HCT116 (cell line): ENCODE data around the gene CD320. TPM values are rescaled to one million over a fixed set of nuclear protein-coding genes. Genes with fewer than 3 reads are reported as not detected.

Experiments
- ATAC-seq: fragments of 200-7000 bp; cut with Tn5 transposase; 2 replicates; pipeline ENCODE4 v1.9.1; 2020; ENCODE audit warnings: mild to moderate bottlenecking, moderate library complexity
- Bru-seq: library from RNA; stranded (reverse); fragments of 400-500 nt; gene quantifications from one replicate; lab custom pipeline; 2021; lab: Mats Ljungman, UMichigan
- BruChase-seq, 2 experiments: library from RNA; stranded (reverse); fragments of 400-500 nt; gene quantifications; one replicate each; lab custom pipeline; 2021; lab: Mats Ljungman, UMichigan
- BruUV-seq: library from RNA; stranded (reverse); fragments of 400-500 nt; replicated peaks from 2 replicates; lab custom pipeline; 2021; lab: Mats Ljungman, UMichigan
- CTCF ChIA-PET: fragments of 300-600 bp; sonication (Branson Sonifier 250); formaldehyde crosslinking; loops from one replicate; lab custom pipeline; 2021; ENCODE audit warnings: antibody characterized with exemption; lab: Charles Lee
- POLR2A ChIA-PET: fragments of 300-600, 350-600 bp; sonication (Branson Sonifier 250); formaldehyde crosslinking; loops from one replicate; lab custom pipeline; 2021; ENCODE audit warnings: antibody characterized with exemption; lab: Charles Lee
- RAD21 ChIA-PET, 2 experiments: fragments of 300-600 bp; sonication (Branson Sonifier 250); formaldehyde crosslinking; loops; one replicate each; lab custom pipeline; 2023; ENCODE audit warnings: low total read pairs in 2 of 2; ENCODE audit not compliant: uncharacterized antibody in 2 of 2, unreplicated experiment in 2 of 2, low non-redundant PET in 1 of 2; lab: Charles Lee
- DNase-seq: peaks from one replicate; pipeline ENCODE4 v3.0.0-alpha.2; 2010; ENCODE audit warnings: low read depth, low spot score
- H2AFZ ChIP-seq: fragments of 200-600 bp; shearing (Covaris generic), sonication (generic); 2 replicates; pipeline ENCODE4 v1.6.1; 2017; ENCODE audit warnings: low read depth, mixed run types, mixed read lengths, antibody characterized with exemption, low read length; ENCODE audit not compliant: poor library complexity, severe bottlenecking
- H3K27ac ChIP-seq: 2 replicates; pipeline ENCODE4 v1.5.1; 2012; ENCODE audit warnings: low read depth, low read length
- H3K27me3 ChIP-seq: fragments of 200-600 bp; sonication (generic); 2 replicates; pipeline ENCODE4 v1.6.1; 2016; ENCODE audit warnings: mixed run types, low read length, mixed read lengths; ENCODE audit not compliant: insufficient read depth
- H3K36me3 ChIP-seq, 2 experiments: fragments of 200-500 bp in 1 of 2; fragments of 200-600 bp in 1 of 2; sonication (Bioruptor generic) in 1 of 2; sonication (generic) in 1 of 2; 2 replicates each; pipeline versions ENCODE4 v1.5.1 to v1.6.1; 2014 to 2016; ENCODE audit warnings: low read length in 2 of 2, inconsistent platforms in 1 of 2, mixed read lengths in 1 of 2, mixed run types in 1 of 2; ENCODE audit not compliant: insufficient read depth in 2 of 2, control insufficient read depth in 1 of 2
- H3K4me1 ChIP-seq, 2 experiments: fragments of 200-600 bp in 1 of 2; sonication (generic) in 1 of 2; 2 replicates each; pipeline versions ENCODE4 v1.5.1 to v1.6.1; 2012 to 2017; ENCODE audit warnings: low read length in 2 of 2, inconsistent platforms in 1 of 2, mild to moderate bottlenecking in 1 of 2, mixed read lengths in 1 of 2, mixed run types in 1 of 2, moderate library complexity in 1 of 2; ENCODE audit not compliant: insufficient read depth in 2 of 2, control insufficient read depth in 1 of 2
- H3K4me2 ChIP-seq: fragments of 200-600 bp; sonication (generic); 2 replicates; pipeline ENCODE4 v1.6.1; 2017; ENCODE audit warnings: mixed run types, low read length, mixed read lengths
- H3K4me3 ChIP-seq, 2 experiments: fragments of 200-600 bp in 1 of 2; sonication (generic) in 1 of 2; replicated peaks in 1 of 2; 2 replicates each; pipeline ENCODE4 v1.5.1; 2011 to 2016; ENCODE audit warnings: low read length in 2 of 2, control low read depth in 1 of 2, low read depth in 1 of 2, mild to moderate bottlenecking in 1 of 2, mixed read lengths in 1 of 2, mixed run types in 1 of 2
- H3K79me2 ChIP-seq: fragments of 200-600 bp; sonication (generic); 2 replicates; pipeline ENCODE4 v1.6.1; 2017; ENCODE audit warnings: mild to moderate bottlenecking, mixed run types, low read length, moderate library complexity, mixed read lengths; ENCODE audit not compliant: insufficient read depth
- H3K9ac ChIP-seq: fragments of 200-600 bp; sonication (generic); 2 replicates; pipeline ENCODE4 v1.6.1; 2016; ENCODE audit warnings: low read length, mixed read lengths
- H3K9me2 ChIP-seq: fragments of 200-600 bp; sonication (generic), shearing (Covaris generic); 2 replicates; pipeline ENCODE4 v1.6.1; 2017; ENCODE audit warnings: mixed run types, mild to moderate bottlenecking, moderate library complexity; ENCODE audit not compliant: insufficient read depth
- H3K9me3 ChIP-seq, 2 experiments: fragments of 200-500 bp in 1 of 2; fragments of 200-600 bp in 1 of 2; sonication (Bioruptor generic) in 1 of 2; sonication (generic) in 1 of 2; 2 replicates each; pipeline ENCODE4 v1.6.1; 2014 to 2017; ENCODE audit warnings: low read length in 2 of 2, mixed read lengths in 2 of 2, inconsistent platforms in 1 of 2, low read depth in 1 of 2, mild to moderate bottlenecking in 1 of 2, mixed run types in 1 of 2, moderate library complexity in 1 of 2; ENCODE audit not compliant: control insufficient read depth in 1 of 2, insufficient read depth in 1 of 2
- H4K20me1 ChIP-seq: fragments of 200-600 bp; sonication (generic), shearing (Covaris generic); 2 replicates; pipeline ENCODE4 v1.6.1; 2017; ENCODE audit warnings: mixed run types, mild to moderate bottlenecking, moderate library complexity; ENCODE audit not compliant: insufficient read depth
- ATF3 ChIP-seq: IDR thresholded peaks from 2 replicates; pipeline ENCODE4 v1.6.1; 2012
- CEBPB ChIP-seq: IDR thresholded peaks from 2 replicates; pipeline ENCODE4 v1.6.1; 2012; ENCODE audit warnings: low read depth
- EGR1 ChIP-seq: IDR thresholded peaks from 2 replicates; pipeline ENCODE4 v1.6.1; 2012; ENCODE audit warnings: low read depth
- ELF1 ChIP-seq: IDR thresholded peaks from 2 replicates; pipeline ENCODE4 v1.6.1; 2012; ENCODE audit warnings: low read depth, borderline replicate concordance
- EZH2 ChIP-seq: fragments of 200-600 bp; sonication (generic); IDR thresholded peaks from 2 replicates; pipeline ENCODE4 v1.6.1; 2017; ENCODE audit warnings: antibody characterized with exemption, mixed run types
- EZH2phosphoT487 ChIP-seq: fragments of 200-600 bp; IDR thresholded peaks from 2 replicates; pipeline ENCODE4 v1.6.1; 2018; ENCODE audit warnings: antibody characterized with exemption, borderline replicate concordance
- FOSL1 ChIP-seq: IDR thresholded peaks from 2 replicates; pipeline ENCODE4 v1.6.1; 2012; ENCODE audit warnings: low read depth
- JUND ChIP-seq: IDR thresholded peaks from 2 replicates; pipeline ENCODE4 v1.6.1; 2012
- POLR2A ChIP-seq: IDR thresholded peaks from 2 replicates; pipeline ENCODE4 v1.7.0; 2011; ENCODE audit warnings: borderline replicate concordance; ENCODE audit not compliant: insufficient read depth, insufficient read length; ENCODE audit errors: extremely low read depth
- RAD21 ChIP-seq: IDR thresholded peaks from 2 replicates; pipeline ENCODE4 v1.6.1; 2012; ENCODE audit warnings: low read depth, mild to moderate bottlenecking
- REST ChIP-seq: IDR thresholded peaks from 2 replicates; pipeline ENCODE4 v1.6.1; 2012; ENCODE audit warnings: low read depth
- SIN3A ChIP-seq: IDR thresholded peaks from 2 replicates; pipeline ENCODE4 v1.6.1; 2012; ENCODE audit warnings: low read depth
- SP1 ChIP-seq: IDR thresholded peaks from 2 replicates; pipeline ENCODE4 v1.6.1; 2012; ENCODE audit warnings: low read depth
- SRF ChIP-seq: IDR thresholded peaks from 2 replicates; pipeline ENCODE4 v1.6.1; 2012; ENCODE audit warnings: low read depth
- TCF7L2 ChIP-seq: IDR thresholded peaks from 2 replicates; pipeline ENCODE4 v1.7.0; 2011; ENCODE audit warnings: borderline replicate concordance, inconsistent platforms; ENCODE audit not compliant: insufficient read depth, insufficient read length; ENCODE audit errors: extremely low read depth
- YY1 ChIP-seq: IDR thresholded peaks from 2 replicates; pipeline ENCODE4 v1.6.1; 2011; ENCODE audit warnings: low read length, low read depth, moderate library complexity, mild to moderate bottlenecking; ENCODE audit not compliant: insufficient replicate concordance; ENCODE audit errors: extremely low read depth
- ZFX ChIP-seq: fragments of 450-650 bp; IDR thresholded peaks from 2 replicates; pipeline ENCODE4 v1.6.1; 2017
- ZNF274 ChIP-seq: fragments of 200-500 bp; sonication (Bioruptor generic); IDR thresholded peaks from 2 replicates; pipeline ENCODE4 v1.6.1; 2014; ENCODE audit warnings: mild to moderate bottlenecking, low read depth, low read length, inconsistent platforms
- intact Hi-C: fragments of 100-400 bp; cut with micrococcal nuclease; formaldehyde crosslinking; loops from 2 replicates; pipeline ENCODE4 v1.10.0; 2022
- long read RNA-seq: library from polyadenylated mRNA; unstranded; transcript quantifications from one replicate; pipeline ENCODE4 v2.0.0, GENCODE V29; 2021; ENCODE audit not compliant: unreplicated experiment
- polyA plus RNA-seq: library from polyadenylated mRNA; unstranded; fragments of >200 nt; gene quantifications from 2 replicates; pipeline ENCODE4 v1.2.1, GENCODE V29; 2012; ENCODE audit warnings: missing spikeins
- total RNA-seq: library from RNA; stranded (reverse); gene quantifications from one replicate; pipeline ENCODE4 v1.2.1, GENCODE V29; 2021; ENCODE audit not compliant: unreplicated experiment
- TF ChIP-seq, protein P1 (sequence below): IDR thresholded peaks from 2 replicates; pipeline ENCODE4 v1.6.1; 2012
- TF ChIP-seq, protein P2 (sequence below): IDR thresholded peaks from 2 replicates; pipeline ENCODE4 v1.6.1; 2011; ENCODE audit warnings: mild to moderate bottlenecking, low read length, moderate library complexity; ENCODE audit not compliant: insufficient replicate concordance; ENCODE audit errors: extremely low read depth

The CD320 gene
- total RNA-seq (86.2 TPM), Bru-seq, nascent RNA (percentile 67 among the genes with signal in this experiment), BruChase-seq, experiment 1, labeled RNA remaining after a 6-hour chase (percentile 85 among the genes with signal in this experiment), BruChase-seq, experiment 2, labeled RNA remaining after a 2-hour chase (percentile 85 among the genes with signal in this experiment)
- 90.4 and 96.8 TPM in 2 replicates for polyA plus RNA-seq
- long read RNA-seq, transcript CD320-201 (5 exons, 1,250 nt) = major isoform, 156 of 187 reads
- long read RNA-seq, partial matches to known transcripts = 4 of 187 reads
- long read RNA-seq, other reads (novel, unspliced or antisense) = 23 of 187 reads

GRCh38 chr19:8307965-8308866 is at the start of gene CD320:
CD320 (minus strand) TSS chr19:8308358; CDS start chr19:8308290, 68 bp downstream.
- CTCF ChIA-PET = no interaction called here
- Histone ChIP-seq H3K9me3 (no peaks in the 10 kb centered on the region), H3K4me1 (peaks cover 24 to 70% of the 10 kb centered on the region in 2 experiments)
- TF ChIP-seq ELF1 (no peak; the same call in 1 of the 2 replicates), SP1 (peak; percentile 66), SRF (no peak), CEBPB (no peak), ZNF274 (no peak), POLR2A (peak; percentile 70), TCF7L2 (peak; percentile 84), FOSL1 (no peak), EGR1 (no peak), RAD21 (no peak), EZH2phosphoT487 (no peak), ZFX (peak; percentile 94; the same call in 1 of the 2 replicates), REST (no peak), ATF3 (no peak), JUND (no peak; the same call in 1 of the 2 replicates), SIN3A (peak; percentile 94; the same call in 1 of the 2 replicates), YY1 (peak; percentile 72), EZH2 (no peak)
- TF ChIP-seq, protein P1, sequence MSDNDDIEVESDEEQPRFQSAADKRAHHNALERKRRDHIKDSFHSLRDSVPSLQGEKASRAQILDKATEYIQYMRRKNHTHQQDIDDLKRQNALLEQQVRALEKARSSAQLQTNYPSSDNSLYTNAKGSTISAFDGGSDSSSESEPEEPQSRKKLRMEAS = peak; percentile 99
- TF ChIP-seq, protein P2, sequence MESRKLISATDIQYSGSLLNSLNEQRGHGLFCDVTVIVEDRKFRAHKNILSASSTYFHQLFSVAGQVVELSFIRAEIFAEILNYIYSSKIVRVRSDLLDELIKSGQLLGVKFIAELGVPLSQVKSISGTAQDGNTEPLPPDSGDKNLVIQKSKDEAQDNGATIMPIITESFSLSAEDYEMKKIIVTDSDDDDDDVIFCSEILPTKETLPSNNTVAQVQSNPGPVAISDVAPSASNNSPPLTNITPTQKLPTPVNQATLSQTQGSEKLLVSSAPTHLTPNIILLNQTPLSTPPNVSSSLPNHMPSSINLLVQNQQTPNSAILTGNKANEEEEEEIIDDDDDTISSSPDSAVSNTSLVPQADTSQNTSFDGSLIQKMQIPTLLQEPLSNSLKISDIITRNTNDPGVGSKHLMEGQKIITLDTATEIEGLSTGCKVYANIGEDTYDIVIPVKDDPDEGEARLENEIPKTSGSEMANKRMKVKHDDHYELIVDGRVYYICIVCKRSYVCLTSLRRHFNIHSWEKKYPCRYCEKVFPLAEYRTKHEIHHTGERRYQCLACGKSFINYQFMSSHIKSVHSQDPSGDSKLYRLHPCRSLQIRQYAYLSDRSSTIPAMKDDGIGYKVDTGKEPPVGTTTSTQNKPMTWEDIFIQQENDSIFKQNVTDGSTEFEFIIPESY = peak; percentile 92

More at GRCh38 chr19:8307965-8308866, at the start of gene CD320:
- H2AFZ ChIP-seq = no peak within 1 kb of the TSS
- DNase-seq (peak; percentile 84), ATAC-seq (peak; percentile 82)
- H3K36me3 ChIP-seq = peaks cover 8 to 17% of the 10 kb centered on the region in 2 experiments; a peak in 3 of 4 replicates
- no peaks in the 10 kb centered on the region for H4K20me1 ChIP-seq
- peak within 1 kb of the TSS; percentile 94 for H3K4me2 ChIP-seq
- no peaks in the 10 kb centered on the region for H3K27me3 ChIP-seq
- H3K4me3 ChIP-seq = peak within 1 kb of the TSS; percentile 76 to 77
- intact Hi-C loops = no loop called here
- BruUV-seq = TSS peak; percentile 66
- no peaks in the 10 kb centered on the region for H3K9me2 ChIP-seq
- peak within 1 kb of the TSS; percentile 86 for H3K27ac ChIP-seq
- H3K9ac ChIP-seq = peak within 1 kb of the TSS; percentile 87
- H3K79me2 ChIP-seq = peaks cover 32% of the 10 kb centered on the region
- RAD21 ChIA-PET = no interaction called here
- POLR2A ChIA-PET = no interaction called here
